Stimulated activated CD4-positive, alpha-beta T cell treated with anti-CD3 and anti-CD28 coated beads, Interleukin-2, amount 100 ng/mL, for 24 hours (primary cell): Measurements from ENCODE around the gene KCNJ11.

ENCODE experiments used
- DNase-seq, 2 donors: peaks; one replicate each; pipeline ENCODE4 v3.0.0-alpha.2; 2020

Gene KCNJ11

GRCh38 chr11:17352950-17353820, 35.3 kb downstream of the KCNJ11 start:
- DNase-seq: peak; percentile 63 to 77

GRCh38 chr11:17351510-17352176, 36.8 kb downstream of the KCNJ11 start, which contains the start of gene NCR3LG1:
Gene NCR3LG1 (plus strand): TSS chr11:17351800. CDS start chr11:17351970, 170 bp downstream.
- DNase-seq: peak; percentile 60 to 61

GRCh38 chr11:17351172-17351509, 37.3 kb downstream of the KCNJ11 start:
- DNase-seq: no peak

- no peak for DNase-seq
Measured at GRCh38 chr11:17350455-17351171, 37.8 kb downstream of the KCNJ11 start.

- DNase-seq: no peak
Measured at GRCh38 chr11:17347676-17348075, 40.8 kb downstream of the KCNJ11 start.

GRCh38 chr11:17343907-17344306, 44.6 kb downstream of the KCNJ11 start:
- DNase-seq: peak; percentile 43 to 44

- DNase-seq: no peak
Measured at GRCh38 chr11:17343257-17343656, 45.2 kb downstream of the KCNJ11 start.
